GM12878 (cell line): Measurements from ENCODE around the gene POGZ. TPM values are rescaled to one million over a fixed set of nuclear protein-coding genes. Genes with fewer than 3 reads are reported as not detected.

Experiments used
- ATAC-seq: fragments of 200-7000 bp; cut with Tn5 transposase; 3 replicates; pipeline ENCODE4 v1.9.1; 2020; ENCODE audit warnings: mild to moderate bottlenecking, moderate library complexity
- BruUV-seq: library from RNA; stranded (reverse); fragments of 400-500 nt; replicated peaks from 2 replicates; lab custom pipeline; 2021; lab: Mats Ljungman, UMichigan
- CTCF ChIA-PET: fragments of 300-600 bp; sonication (Branson Sonifier 250); formaldehyde crosslinking; extraction: SDS; loops from one replicate; lab custom pipeline; 2021; ENCODE audit warnings: inconsistent platforms; lab: Yijun Ruan, JAX
- POLR2A ChIA-PET: fragments of 350-600 bp; formaldehyde crosslinking; extraction: SDS; loops from one replicate; lab custom pipeline; 2021; ENCODE audit warnings: inconsistent platforms; lab: Charles Lee
- RAD21 ChIA-PET: fragments of 300-600 bp; sonication (Branson Sonifier 250); formaldehyde crosslinking; loops from one replicate; lab custom pipeline; 2023; ENCODE audit warnings: antibody characterized with exemption; ENCODE audit not compliant: unreplicated experiment; lab: Charles Lee
- SMC1A ChIA-PET: fragments of 300-600 bp; sonication (Branson Sonifier 250); formaldehyde crosslinking; loops from one replicate; lab custom pipeline; 2023; ENCODE audit not compliant: unreplicated experiment, uncharacterized antibody; lab: Charles Lee
- DNase-seq: peaks from one replicate; pipeline ENCODE4 v3.0.0-alpha.2; 2011; ENCODE audit warnings: low read depth, low spot score
- FAIRE-seq: peaks from 3 replicates; lab custom pipeline; 2011; peaks lifted over from hg19 to GRCh38; lab: Jason Lieb, UNC
- H2AFZ ChIP-seq: 2 replicates; pipeline ENCODE4 v1.6.0; 2011; ENCODE audit warnings: low read depth, low read length, control low read depth; ENCODE audit not compliant: control insufficient read depth
- H3K27ac ChIP-seq: 2 replicates; pipeline ENCODE4 v1.5.1; 2011; ENCODE audit warnings: control low read depth; ENCODE audit not compliant: control insufficient read depth, insufficient read depth
- H3K27me3 ChIP-seq, 2 experiments: replicated peaks in 1 of 2; 2 replicates each; pipeline versions ENCODE4 v1.6.0 to v1.6.1; 2011; ENCODE audit warnings: low read length in 1 of 2; ENCODE audit not compliant: control insufficient read depth in 2 of 2, insufficient read depth in 2 of 2
- H3K36me3 ChIP-seq, 2 experiments: 2 replicates each; pipeline ENCODE4 v1.5.1; 2011; ENCODE audit warnings: low read length in 1 of 2; ENCODE audit not compliant: control insufficient read depth in 2 of 2, insufficient read depth in 2 of 2
- H3K4me1 ChIP-seq: 2 replicates; pipeline ENCODE4 v1.6.1; 2011; ENCODE audit warnings: mild to moderate bottlenecking, low read length, moderate library complexity, mixed read lengths; ENCODE audit not compliant: control insufficient read depth, insufficient read depth
- H3K4me2 ChIP-seq: 2 replicates; pipeline ENCODE4 v1.6.0; 2011; ENCODE audit warnings: control low read depth; ENCODE audit not compliant: control insufficient read depth, insufficient read depth
- H3K4me3 ChIP-seq: fragments of 200-600 bp; sonication (generic); 2 replicates; pipeline ENCODE4 v1.5.1; 2016
- H3K79me2 ChIP-seq: 2 replicates; pipeline ENCODE4 v1.6.0; 2011; ENCODE audit warnings: low read length; ENCODE audit not compliant: control insufficient read depth, insufficient read depth
- H3K9ac ChIP-seq: 2 replicates; pipeline ENCODE4 v1.8.0; 2011; ENCODE audit warnings: low read length, control low read depth, mixed read lengths; ENCODE audit not compliant: control insufficient read depth, insufficient read depth
- H3K9me3 ChIP-seq: replicated peaks from 3 replicates; pipeline ENCODE4 v1.5.1; 2011; ENCODE audit warnings: mild to moderate bottlenecking, low read length; ENCODE audit not compliant: control insufficient read depth, insufficient read depth
- H4K20me1 ChIP-seq: 2 replicates; pipeline ENCODE4 v1.6.0; 2011; ENCODE audit not compliant: control insufficient read depth, insufficient read depth
- IKZF1 ChIP-seq: fragments of 450-650 bp; conservative IDR thresholded peaks from 2 replicates; pipeline ENCODE4 v1.6.1; 2017; ENCODE audit warnings: antibody characterized with exemption, mild to moderate bottlenecking
- WGBS: methylation state at CpG from one replicate; pipeline ENCODE4 v1.1.6; 2016; ENCODE audit warnings: low lambda C conversion rate; ENCODE audit not compliant: insufficient replicate concordance, insufficient coverage; ENCODE audit errors: missing lambda C conversion rate; 5-methylcytosine and 5-hydroxymethylcytosine counted together
- in situ Hi-C: fragments of 300-500 bp; cut with MboI; formaldehyde crosslinking; loops from 9 replicates; pipeline ENCODE4 v1.14.3; 2018; ENCODE audit warnings: mixed read lengths
- intact Hi-C: fragments of 100-400 bp; cut with micrococcal nuclease; formaldehyde crosslinking; loops from one replicate; pipeline ENCODE4 v1.14.2; 2022; ENCODE audit not compliant: unreplicated experiment
- polyA plus RNA-seq, 11 experiments: library from polyadenylated mRNA; depleted of rRNA in 4 of 11; unstranded in 6 of 11; stranded (reverse) in 5 of 11; fragments of >200 nt; fragmentation: Nextera tagmentation in 4 of 11; fragmentation: Illumina TruSeq in 1 of 11; extraction: Ambion mirVana in 4 of 11; extraction: Trizol in 1 of 11; gene quantifications; 1 replicate in 1 of 11; 2 replicates in 10 of 11; pipeline versions ENCODE4 v1.2.1 to v1.2.3, GENCODE V29; 2011 to 2016; ENCODE audit warnings: inconsistent platforms in 2 of 11, missing spikeins in 2 of 11, low read depth in 1 of 11
- total RNA-seq, 4 experiments: library from RNA; depleted of rRNA in 3 of 4; stranded (reverse); fragments of >200 nt in 3 of 4; fragmentation: Illumina TruSeq in 1 of 4; extraction: Trizol in 1 of 4; gene quantifications; 2 replicates each; pipeline versions ENCODE4 v1.2.1 to v1.2.3, GENCODE V29; 2013 to 2021
- TF ChIP-seq, protein P1 (sequence below): IDR thresholded peaks from 2 replicates; pipeline ENCODE4 v1.6.1; 2012; ENCODE audit warnings: low read depth, low read length, improper control_type of control experiment

Gene POGZ
- total and polyA plus RNA-seq, 10 of the 15 experiments (the other 5 are each of a cell fraction or from before 2014, with no cell fraction given), result 11.3 to 80.6 (median 35.8) TPM

GRCh38 chr1:151474745-151475144 is 15.5 kb upstream of the POGZ start:
- no peaks in the 10 kb centered on the region for H3K9me3 ChIP-seq
- no peak for DNase-seq
- ChIA-PET POLR2A (interaction anchor here (0.6 to 1.3 kb wide), 3 partner anchors 10 to 46 kb away, joined by 3 to 8 read pairs (median 7); no protein-coding TSS in a partner anchor), SMC1A (interaction anchor here (0.6 to 2.6 kb wide), 12 partner anchors 9 to 309 kb away, joined by 3 to 13 read pairs (median 4); partner anchors contain the start of gene POGZ), CTCF (interaction anchor here (0.9 to 3.5 kb wide), 5 partner anchors 10 to 30 kb away, joined by 3 to 17 read pairs (median 5); partner anchors contain the start of gene POGZ), RAD21 (interaction anchor here (1.0 to 2.3 kb wide), 6 partner anchors 10 to 174 kb away, joined by 3 to 10 read pairs (median 6); partner anchors contain the start of gene POGZ)
- H2AFZ ChIP-seq, result peak overlapping the region; percentile 71
- H3K79me2 ChIP-seq, result no peaks in the 10 kb centered on the region
- no peak for TF ChIP-seq IKZF1
- TF ChIP-seq, protein P1, sequence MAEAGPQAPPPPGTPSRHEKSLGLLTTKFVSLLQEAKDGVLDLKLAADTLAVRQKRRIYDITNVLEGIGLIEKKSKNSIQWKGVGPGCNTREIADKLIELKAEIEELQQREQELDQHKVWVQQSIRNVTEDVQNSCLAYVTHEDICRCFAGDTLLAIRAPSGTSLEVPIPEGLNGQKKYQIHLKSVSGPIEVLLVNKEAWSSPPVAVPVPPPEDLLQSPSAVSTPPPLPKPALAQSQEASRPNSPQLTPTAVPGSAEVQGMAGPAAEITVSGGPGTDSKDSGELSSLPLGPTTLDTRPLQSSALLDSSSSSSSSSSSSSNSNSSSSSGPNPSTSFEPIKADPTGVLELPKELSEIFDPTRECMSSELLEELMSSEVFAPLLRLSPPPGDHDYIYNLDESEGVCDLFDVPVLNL, result no peak
- H3K27ac ChIP-seq, result peak overlapping the region; percentile 64
- no peak for ATAC-seq
- no peaks in the 10 kb centered on the region for H4K20me1 ChIP-seq
- H3K9ac ChIP-seq, result peak overlapping the region; percentile 26; the same call in 1 of the 2 replicates
- in situ Hi-C loops (no loop called here), intact Hi-C loops (no loop called here)
- H3K4me2 ChIP-seq, result peak overlapping the region; percentile 54; the same call in 1 of the 2 replicates
- no peaks in the 10 kb centered on the region for H3K27me3 ChIP-seq
- WGBS, result 70% methylated on average over 3 of the region's 3 CpGs
- no peak for FAIRE-seq
- no TSS peak for BruUV-seq
- peaks cover 18% of the 10 kb centered on the region for H3K4me1 ChIP-seq
- no peaks in the 10 kb centered on the region for H3K36me3 ChIP-seq
- no peak overlapping the region for H3K4me3 ChIP-seq
